NCI-H2081 (cell line): Measurements from ENCODE around the gene C2CD2.

Experiments
- DNase-seq, 2 experiments: peaks; one replicate each; lab custom pipeline; 2025; lab: John Stamatoyannopoulos, UW

C2CD2 gene

DNA sequence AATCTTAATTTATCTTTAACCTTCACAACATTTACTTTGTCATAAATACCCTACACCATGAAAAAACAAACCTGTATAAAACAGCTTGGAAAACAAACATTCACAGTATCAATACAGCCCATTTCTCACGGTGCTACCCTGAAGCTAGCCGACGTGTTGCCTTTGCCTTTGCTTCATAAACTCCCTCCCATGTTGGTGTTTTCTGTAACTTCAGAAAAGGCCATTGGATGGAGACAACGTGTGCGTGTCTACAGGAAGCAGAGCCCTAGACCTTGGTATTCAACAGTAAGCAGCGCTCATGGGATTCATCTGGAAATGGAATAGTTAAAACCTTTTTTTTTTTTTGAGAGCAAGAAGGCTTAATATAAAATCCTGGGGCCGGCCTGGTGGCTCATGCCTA, 67.5 kb downstream of the C2CD2 start:
- no peak for DNase-seq

DNA sequence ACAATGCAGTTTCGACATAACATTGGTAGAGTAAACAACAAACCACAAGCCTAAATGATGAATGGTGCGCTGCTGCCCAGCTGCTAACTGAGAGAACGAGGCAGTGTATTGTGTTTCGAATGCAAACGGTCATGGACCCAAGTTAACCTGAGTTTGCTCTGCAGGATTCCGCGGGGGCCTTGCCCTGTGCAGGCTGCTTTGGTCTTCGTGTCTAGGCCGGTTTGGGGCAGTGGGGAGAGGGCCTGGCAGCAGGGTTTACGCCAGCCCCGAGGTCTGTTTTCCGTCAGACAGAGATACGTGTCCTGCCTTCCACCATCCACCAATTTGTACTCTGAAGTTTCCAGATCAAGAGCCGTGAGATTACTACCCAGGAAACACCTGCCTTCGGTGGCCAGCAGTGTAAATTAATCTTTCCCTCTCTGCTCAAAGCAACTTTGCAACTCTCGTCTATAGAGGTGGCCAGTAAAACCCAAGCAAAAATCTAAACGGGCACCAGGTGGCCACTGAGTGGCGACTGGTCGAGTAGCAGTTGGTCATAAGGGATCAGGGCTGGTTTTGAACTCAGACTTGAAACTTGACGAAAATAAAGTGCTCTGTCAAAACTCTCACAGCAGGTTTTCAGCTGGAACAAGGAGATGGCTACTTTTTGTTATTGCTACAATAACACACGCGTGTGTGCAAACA, 68.3 kb downstream of the C2CD2 start:
- peak in 1 of 2 experiments; percentile 1 for DNase-seq

DNA sequence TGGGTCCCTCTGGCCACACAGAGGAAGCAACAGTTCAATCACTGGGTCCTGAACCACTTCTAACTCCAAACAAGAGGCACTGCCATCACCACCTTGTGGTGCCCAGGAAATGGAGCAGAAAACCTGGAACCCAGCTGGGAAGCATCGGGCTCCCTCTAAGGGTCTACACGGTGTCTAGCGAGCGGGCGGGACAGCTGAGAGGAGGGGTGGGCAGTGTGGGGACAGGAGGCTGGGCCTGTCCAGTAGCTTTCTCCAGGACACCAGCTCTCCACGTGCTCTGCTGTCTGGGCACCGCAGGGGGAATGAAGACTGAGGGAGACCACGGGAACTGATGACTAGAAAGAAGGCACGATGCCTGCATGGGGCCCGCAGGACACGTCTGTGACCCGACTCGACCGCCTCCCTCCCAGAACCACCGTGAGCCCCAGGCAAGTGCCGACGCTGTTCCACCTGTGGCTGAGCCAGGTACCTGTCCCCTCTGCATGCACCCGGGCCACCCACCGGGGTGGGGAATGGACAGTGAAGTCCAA, 69.3 kb downstream of the C2CD2 start:
- DNase-seq: no peak

DNA sequence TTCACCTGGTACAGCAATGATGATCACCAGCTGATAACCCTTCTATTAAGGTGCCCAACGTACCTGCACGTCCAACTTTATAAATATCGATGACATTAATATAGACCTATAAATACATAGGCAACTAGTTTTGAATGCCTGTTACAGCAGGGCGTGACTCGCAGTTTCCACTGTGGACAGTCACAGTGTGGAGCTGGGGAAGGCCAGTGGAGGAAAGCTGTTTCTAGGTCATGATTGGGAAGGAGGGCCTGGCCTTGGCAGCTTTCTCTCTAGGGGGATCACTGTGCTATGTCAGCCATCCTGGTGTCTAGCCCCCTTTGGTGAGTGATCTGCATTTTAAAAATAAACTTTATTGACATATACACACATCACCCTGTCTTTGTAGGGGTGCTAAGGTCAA, 70.2 kb downstream of the C2CD2 start:
- DNase-seq: no peak

DNA sequence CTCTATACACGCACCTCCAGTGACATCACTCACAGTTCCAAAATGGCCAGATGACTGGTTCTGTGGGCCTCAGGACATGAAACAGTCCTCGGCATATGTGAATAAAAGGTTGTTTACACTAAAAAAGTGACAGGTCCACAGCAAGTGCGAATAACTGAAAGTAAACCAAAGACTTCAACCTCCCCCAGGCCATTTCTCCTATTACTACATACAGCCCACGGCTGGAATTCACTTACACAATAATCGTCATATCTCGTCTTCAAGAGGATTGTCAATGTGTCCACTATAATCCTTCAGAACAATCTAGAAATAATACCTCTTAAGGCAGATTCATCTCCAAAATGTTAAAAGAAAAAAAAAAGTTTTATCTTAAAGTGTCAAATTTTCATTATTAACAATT, 72.8 kb downstream of the C2CD2 start:
- no peak for DNase-seq

DNA sequence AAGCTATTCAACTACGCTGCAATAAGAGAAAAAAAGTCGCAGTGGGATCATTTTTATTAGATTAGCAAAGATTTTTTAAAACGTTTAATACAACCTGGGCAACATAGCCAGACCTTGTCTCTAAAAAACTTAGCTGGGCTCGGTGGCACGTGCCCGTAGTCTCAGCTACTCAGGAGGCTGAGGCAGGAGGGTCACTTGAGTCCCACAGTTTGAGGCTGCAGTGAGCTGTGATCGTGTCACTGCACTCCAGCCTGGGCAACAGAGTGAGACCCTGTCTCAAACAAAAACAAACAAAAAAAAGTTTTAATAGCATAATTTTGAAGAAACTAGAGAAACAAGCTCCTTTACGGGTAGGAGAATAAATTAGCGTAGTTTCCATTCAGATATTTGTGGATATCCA, 73.7 kb downstream of the C2CD2 start:
- no peak for DNase-seq

DNA sequence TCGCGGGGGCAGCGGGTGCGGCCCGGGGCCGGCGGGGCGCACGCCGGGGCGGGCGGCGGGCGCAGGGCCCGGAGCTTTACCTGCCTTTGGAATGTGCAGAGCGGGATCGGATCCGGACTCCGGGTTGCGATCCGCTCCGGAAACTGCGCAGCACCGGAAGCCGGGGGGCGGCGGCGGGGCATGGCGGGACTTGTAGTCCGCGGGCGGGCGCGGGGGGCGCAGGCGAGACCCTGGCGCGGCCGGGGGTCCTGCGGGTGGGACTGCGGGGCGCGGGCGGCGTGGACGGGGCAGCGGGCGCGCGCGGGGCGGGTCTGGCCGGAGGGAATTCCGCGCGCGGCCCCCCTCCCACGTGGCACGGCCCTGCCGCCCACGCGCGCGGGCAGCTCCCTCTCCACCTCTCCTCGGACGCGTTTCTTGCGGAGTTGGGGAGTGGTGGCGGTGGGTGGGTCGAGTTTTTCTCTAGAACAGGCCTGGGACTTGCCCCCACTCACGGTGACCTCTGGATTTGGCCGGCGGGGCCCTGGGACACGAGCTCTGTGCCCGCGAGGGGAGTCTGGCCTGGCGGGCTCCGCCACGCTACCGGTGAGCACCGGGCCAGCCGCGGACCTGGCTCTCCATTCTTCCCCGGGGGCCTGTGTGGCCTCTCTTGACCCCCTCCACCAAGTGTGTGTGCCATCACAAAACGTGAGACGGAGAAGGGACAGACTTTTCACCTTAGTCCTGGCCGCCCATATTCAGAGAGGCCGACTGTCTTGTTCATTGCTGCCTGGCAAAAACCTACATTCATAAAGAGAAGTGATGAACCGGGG, 74.4 kb downstream of the C2CD2 start, which contains the start of gene PRDM15:
Gene PRDM15, minus strand, starts transcription at position 155 of the 809 bp plus-strand sequence. CDS start 18,981 bp downstream, outside the sequence.
- peak; percentile 76 to 77 for DNase-seq

DNA sequence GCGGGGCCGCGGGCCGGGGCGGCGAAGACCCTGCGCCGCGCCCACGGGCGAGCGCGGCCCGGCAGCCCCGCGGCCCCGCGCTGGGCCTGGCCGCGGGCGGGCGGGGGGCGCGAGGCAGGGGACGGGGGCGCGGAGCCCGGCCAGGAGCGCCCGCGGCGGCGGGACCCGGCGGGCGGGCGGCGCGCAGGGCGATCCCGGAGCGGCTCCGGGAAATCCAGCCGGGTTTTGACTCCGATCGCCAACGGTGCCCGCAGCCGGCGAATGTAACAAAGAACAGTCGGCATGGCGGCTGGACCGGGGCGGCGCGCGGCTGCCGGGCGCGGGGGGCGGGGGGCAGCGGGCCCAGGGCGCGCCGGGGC, 75.0 kb downstream of the C2CD2 start:
- DNase-seq: peak; percentile 76 to 79

DNA sequence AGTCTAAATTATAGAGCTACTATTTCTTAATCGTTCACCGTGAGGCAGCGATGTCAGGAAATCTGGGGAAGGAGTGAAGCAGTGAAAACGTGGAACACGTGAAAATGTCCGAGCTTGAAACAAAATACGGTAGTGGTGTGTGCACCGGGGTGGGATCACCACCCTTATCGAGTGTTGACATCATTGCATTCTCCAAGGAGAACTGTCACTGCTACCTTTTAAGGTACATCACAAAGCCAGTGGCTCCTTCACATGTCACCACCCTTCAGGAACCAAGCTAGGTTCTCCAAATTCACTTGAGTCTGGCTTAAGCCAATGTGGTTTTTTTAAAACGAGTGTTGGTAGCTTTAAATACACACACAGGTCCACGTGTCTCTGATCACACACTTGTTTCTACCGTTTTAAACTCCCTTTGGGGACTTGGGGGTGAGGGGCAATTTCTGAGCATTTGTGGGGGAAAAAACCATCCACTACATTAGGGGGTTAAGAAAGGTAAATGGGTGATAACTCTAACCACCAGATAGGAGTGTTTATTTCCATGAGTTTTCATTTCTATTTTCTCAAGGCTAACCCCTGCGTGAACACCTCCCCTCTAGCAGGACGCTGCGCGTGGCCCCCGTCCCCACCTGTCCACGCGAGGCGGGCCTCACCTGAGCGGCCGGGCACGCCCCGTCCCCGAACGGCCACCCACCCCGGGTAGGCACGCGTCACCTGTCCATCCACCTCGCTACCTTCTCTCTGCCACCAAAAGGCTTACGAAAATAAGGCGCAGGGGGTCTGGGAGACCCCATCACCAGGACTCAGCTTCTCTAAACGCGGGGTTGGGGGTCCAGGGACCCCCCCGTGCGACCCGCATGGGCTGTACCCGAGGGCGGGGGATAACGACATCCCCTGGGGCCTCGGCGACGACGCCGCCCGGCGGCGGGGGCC, 75.7 kb downstream of the C2CD2 start:
- peak; percentile 13 to 38 for DNase-seq

DNA sequence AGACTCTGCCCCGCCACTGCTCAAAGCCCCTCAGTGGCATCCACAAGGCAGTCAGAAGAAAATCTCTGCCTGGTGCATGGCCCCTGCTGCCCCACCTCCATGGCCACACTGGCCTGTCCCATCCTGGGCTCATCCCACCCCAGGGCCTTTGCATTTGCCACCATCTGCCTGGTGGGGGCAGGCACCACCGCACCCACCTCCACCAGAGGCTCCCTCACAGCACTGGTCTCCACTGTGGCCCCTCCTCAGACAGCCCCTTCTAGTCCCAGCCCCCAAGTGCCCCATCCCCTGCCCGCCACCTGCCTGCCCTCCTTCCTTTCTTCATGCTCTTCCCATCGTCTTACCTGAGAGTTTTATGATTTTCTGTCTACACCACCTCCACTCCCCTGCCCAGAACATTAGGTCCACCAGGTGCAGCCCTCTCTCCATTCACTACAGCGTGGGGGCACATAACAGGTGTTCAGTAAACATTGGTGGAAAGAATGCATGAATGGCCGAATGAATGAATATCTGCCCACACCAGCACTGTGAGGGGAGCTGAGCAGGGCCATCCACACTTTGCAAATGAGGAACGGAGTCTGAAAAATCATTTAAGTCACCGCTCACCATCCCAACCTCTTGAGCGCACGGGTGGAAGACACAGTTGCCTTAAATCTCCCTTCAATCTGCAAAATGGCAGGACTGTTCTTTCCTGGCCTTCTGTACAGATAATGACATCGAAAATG, 76.7 kb downstream of the C2CD2 start:
- DNase-seq: no peak

DNA sequence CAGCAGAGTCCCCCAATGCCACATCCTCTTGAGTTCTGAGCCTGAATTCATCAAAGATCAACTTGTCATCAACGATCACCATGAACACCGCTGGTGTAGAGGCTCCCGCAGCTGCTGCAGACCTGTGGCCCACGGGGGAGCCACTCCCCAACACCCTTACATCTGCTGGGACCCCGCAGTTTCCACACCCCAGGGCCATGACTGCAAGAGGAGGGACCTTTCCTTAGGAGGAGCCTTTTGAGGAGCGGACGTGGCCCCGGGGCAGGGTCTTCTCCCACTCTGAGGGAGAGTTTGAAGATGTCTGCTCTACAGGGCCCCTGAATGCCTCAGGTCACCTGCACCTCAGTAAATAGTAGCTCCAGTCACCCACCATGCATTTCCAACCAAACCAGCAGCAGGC, 77.4 kb downstream of the C2CD2 start:
- no peak for DNase-seq

DNA sequence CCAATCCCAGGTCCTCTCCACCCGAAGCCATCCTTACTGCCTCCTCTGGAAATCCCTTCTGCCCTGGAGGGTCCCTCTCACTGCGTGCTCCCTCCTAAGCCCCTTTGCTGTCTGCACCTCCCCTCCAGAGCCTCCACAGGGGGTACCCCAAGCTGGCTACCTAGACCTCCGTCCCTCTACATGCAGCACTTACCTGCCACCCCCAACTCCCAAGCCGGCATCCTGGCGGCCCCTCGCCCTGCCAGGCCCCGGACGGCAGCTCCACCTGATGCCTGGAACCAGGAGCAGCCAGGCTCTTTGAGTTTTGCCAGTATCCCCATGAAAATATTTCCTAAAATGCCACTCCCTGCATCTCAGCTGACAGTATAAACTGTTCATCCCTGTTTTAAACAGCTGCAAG, 78.7 kb downstream of the C2CD2 start:
- DNase-seq: no peak

DNA sequence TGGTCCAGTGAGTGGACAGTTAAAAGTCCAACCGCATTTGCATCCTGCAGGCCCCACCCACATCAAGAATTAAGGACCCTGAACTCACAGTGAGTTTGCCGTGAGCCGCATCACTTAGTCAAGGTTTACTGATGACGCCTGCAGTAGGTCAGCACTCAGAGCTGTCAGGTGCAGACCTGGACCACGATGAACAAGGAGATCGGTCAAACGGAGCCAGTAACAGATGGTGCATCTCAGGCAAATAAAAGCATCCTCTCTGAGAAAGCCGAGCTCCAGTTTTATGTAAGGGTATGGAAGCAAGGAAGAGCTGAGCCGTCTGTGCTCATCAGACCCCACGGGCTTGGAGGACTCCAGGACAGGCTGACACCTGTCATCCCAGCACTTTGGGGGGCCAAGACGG, 79.2 kb downstream of the C2CD2 start:
- no peak for DNase-seq

DNA sequence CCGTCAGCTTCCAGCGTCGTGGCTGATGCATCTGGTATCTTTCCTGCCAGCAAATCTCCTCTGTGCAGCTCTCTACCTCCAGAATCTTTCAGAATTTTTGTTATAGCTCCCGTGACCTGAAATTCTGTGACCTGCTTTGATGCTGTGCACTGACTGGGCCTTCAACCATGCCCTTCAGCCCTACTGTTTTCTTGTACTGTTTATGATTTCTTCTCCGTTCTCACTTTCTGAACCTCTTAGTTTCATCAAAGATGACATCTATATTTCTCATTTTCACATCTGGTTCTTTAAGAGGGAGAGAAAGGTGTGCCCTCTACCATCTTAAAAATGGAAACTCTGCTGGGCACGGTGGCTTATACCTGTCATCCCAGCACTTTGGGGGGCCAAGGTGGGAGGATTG, 80.4 kb downstream of the C2CD2 start:
- DNase-seq: no peak

DNA sequence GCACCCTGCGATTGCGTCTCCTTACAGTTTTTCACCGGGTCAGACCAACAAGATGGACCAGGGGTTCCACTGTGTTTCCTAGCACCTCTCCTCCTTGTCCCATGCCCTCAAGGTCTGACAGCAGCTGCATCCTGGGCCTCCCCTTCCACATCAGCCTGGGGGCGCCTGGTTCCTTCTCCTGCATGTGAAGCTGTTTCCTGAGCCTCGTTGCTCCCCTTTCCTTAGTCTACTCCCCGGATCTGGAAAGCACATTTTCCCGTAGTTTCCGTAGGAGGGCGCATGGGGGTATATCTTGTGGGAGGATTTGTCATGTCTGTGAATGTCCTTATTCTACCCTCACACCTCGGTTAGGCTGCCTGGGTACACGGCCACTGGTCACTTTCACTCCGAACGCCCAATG, 80.8 kb downstream of the C2CD2 start:
- no peak for DNase-seq

DNA sequence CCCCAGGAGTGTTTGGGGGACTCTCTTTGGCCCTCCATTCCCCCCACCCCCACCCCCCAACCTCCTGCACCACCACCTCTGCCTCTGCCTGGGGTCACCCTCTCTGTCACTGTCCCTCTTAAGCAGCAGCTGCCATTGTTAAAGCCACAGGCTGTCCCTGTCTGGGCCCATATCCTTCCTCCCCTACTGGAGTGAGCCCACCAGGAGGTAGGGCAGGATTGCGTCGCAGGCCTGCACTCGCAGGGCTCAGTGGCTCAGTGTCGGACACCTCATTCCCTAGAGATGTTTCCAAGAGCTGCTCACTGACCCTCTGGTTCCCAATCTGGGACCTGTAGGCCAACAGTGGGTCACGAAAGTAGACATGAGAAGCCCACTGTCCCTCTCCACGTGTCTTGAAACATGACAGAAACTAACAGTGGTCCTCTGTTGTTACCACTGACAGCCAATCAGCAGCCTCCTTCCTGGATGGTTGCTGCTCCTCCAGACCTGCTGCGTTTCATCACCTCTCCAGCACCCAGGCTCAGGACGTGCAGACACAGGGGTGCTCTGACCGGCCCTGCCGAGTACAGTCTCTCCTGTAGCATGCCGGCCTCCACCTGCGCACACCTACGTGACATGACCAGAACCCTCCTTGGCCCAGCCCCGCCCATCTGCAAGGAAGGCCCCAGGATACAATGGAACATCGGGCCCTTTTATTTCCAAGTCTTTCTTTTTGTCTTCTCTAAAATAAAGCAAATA, 82.4 kb downstream of the C2CD2 start:
- DNase-seq: no peak

DNA sequence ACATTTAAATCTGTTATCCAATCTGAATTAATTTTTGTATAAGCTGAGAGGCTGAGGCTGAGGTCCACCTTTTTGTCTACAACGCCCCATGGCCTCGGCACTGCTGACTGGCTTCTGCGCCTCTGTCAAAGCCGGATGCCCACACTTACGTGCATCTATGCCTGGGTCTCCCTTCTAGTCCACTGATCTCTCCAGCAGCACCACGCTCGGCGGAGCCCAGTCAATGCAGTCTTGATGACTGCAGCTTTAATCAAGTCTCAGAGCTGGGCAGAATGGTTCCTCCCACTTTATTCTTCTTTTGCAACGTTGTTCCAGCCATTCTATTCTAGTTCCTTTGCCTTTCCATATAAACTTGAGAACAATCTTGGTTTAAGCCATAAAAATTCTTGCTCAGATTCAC, 84.0 kb downstream of the C2CD2 start:
- no peak for DNase-seq

DNA sequence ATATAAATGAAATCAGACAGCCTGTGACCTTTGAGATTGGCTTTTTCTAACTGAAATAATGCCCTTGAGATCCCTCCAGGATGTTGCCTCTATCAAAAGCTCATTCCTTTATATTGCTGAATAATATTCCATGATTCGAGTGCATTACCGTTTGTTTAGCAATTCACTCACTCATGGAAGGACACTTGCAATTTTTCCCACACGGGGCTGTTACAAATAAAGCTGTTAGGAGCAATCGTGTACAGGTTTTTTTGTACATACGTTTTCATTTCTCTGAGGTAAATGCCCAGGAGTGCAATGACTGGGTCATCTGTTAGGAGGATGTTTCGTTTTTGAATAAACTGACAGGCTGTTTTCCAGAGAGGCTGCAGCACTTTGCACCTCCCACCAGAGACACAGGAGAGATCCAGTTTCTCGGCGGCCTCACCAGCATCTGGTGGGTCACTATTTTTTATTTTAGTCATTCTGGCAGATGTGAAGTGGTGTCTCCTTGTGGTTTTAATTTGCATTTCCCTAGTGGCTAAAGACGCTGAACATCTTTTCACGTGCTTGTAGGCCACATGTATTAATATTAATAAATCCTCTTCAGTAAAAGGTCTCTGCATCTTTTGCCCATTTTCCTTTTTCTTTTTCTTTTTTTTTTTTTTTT, 85.6 kb downstream of the C2CD2 start:
- no peak for DNase-seq

DNA sequence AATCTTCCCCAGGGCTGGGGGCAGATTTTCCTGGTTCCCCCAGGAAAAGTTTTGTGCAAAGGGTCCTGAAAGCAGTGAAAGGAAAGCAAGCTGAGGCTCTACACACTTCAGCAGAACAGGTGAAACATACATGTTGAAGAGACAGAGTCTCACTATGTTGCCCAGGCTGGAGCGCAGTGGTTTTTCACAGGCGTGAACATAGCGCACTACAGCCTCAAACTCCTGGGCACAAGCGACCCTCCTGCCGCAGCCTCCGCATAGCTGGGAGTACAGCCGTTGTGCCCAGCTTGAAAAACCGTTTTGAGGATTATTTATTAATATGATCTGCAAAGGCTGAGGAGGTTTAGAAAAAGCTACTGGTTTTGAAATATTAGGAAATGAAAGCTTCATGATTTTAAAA, 86.5 kb downstream of the C2CD2 start:
- no peak for DNase-seq

DNA sequence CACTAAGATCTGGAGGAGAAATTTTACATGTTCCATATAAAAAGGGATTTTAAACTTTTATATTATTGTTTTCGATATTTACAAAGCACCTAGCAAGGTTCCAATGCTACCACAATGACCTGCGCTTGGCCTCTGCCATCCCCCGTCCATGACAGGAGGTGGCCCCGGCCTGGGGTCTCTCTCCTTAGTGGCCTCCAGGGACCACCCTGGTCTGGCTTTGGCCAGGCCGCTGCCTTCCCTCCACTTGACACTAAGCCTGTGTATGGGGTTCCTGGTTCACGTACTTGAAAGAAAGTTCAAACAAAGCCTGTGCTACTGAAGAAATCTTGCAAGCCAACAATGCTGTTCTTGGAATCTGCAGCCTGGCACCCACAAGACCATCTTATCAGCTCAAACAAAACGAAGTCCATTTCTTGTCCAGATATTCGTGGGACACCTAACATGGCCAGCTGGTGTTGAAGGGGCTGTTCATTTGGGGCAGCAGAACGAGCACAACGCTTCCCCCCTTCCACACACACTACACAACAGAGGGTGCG, 87.5 kb downstream of the C2CD2 start:
- no peak for DNase-seq
